SK-N-SH treated with all-trans-retinoic acid at 6 μM for 48 hours (cell line): ENCODE measurements around the gene ZDHHC20.

ENCODE experiments used
- ATAC-seq: fragments of 200-7000 bp; cut with Tn5 transposase; 3 replicates; pipeline ENCODE4 v1.9.1; 2020; ENCODE audit warnings: mild to moderate bottlenecking, moderate library complexity
- ARNTL ChIP-seq: fragments of 450-650 bp; formaldehyde crosslinking; IDR thresholded peaks from 2 replicates; pipeline ENCODE4 v1.5.0; 2020; ENCODE audit warnings: low read depth, mild to moderate bottlenecking, moderate library complexity, borderline replicate concordance
- BACH2 ChIP-seq: fragments of 250-450 bp; sonication (Bioruptor Pico); IDR thresholded peaks from 2 replicates; pipeline ENCODE4 v1.9.0; 2021; ENCODE audit warnings: mild to moderate bottlenecking, borderline replicate concordance
- CSDC2 ChIP-seq: fragments of 250-450 bp; sonication (Bioruptor Pico); IDR thresholded peaks from 2 replicates; pipeline ENCODE4 v1.5.0; 2020; ENCODE audit warnings: mild to moderate bottlenecking, moderate library complexity
- GLIS3 ChIP-seq: fragments of 250-450 bp; sonication (Bioruptor Pico); IDR thresholded peaks from 2 replicates; pipeline ENCODE4 v1.5.0; 2020; ENCODE audit warnings: mild to moderate bottlenecking, moderate library complexity
- ISL1 ChIP-seq: fragments of 250-450 bp; sonication (Bioruptor Pico); IDR thresholded peaks from 2 replicates; pipeline ENCODE4 v2.1.2; 2022; ENCODE audit warnings: mild to moderate bottlenecking, moderate library complexity
- OSR1 ChIP-seq: fragments of 250-450 bp; sonication (Bioruptor Pico); IDR thresholded peaks from 2 replicates; pipeline ENCODE4 v1.8.0; 2022; ENCODE audit warnings: moderate library complexity, mild to moderate bottlenecking, inconsistent platforms
- PATZ1 ChIP-seq: fragments of 250-450 bp; sonication (Bioruptor Pico); IDR thresholded peaks from 2 replicates; pipeline ENCODE4 v1.8.0; 2020; ENCODE audit warnings: mild to moderate bottlenecking, moderate library complexity, borderline replicate concordance
- POU6F1 ChIP-seq: fragments of 250-450 bp; sonication (Bioruptor Pico); IDR thresholded peaks from 2 replicates; pipeline ENCODE4 v1.8.0; 2021; ENCODE audit warnings: low read depth, mild to moderate bottlenecking, moderate library complexity, borderline replicate concordance
- RARB ChIP-seq: fragments of 250-450 bp; sonication (Bioruptor Pico); IDR thresholded peaks from 2 replicates; pipeline ENCODE4 v1.8.0; 2021; ENCODE audit warnings: mild to moderate bottlenecking, moderate library complexity
- SNAI2 ChIP-seq: fragments of 250-450 bp; sonication (Bioruptor Pico); IDR thresholded peaks from 2 replicates; pipeline ENCODE4 v1.5.0; 2020; ENCODE audit warnings: mild to moderate bottlenecking, moderate library complexity
- TCF4 ChIP-seq: fragments of 250-450 bp; sonication (Bioruptor Pico); IDR thresholded peaks from 2 replicates; pipeline ENCODE4 v1.8.0; 2021; ENCODE audit warnings: mild to moderate bottlenecking, moderate library complexity, borderline replicate concordance
- TOX ChIP-seq: fragments of 250-450 bp; sonication (Bioruptor Pico); IDR thresholded peaks from 2 replicates; pipeline ENCODE4 v1.8.0; 2021; ENCODE audit warnings: mild to moderate bottlenecking, moderate library complexity, borderline replicate concordance
- ZC3H10 ChIP-seq: fragments of 250-450 bp; sonication (Bioruptor Pico); IDR thresholded peaks from 2 replicates; pipeline ENCODE4 v1.5.1; 2021; ENCODE audit warnings: mild to moderate bottlenecking, moderate library complexity
- ZFP3 ChIP-seq: fragments of 250-450 bp; sonication (Bioruptor Pico); IDR thresholded peaks from 2 replicates; pipeline ENCODE4 v1.5.0; 2020; ENCODE audit warnings: mild to moderate bottlenecking, moderate library complexity
- ZFP30 ChIP-seq: fragments of 450-650 bp; formaldehyde crosslinking; IDR thresholded peaks from 2 replicates; pipeline ENCODE4 v1.5.0; 2022; ENCODE audit warnings: mild to moderate bottlenecking, moderate library complexity
- ZNF565 ChIP-seq: fragments of 450-650 bp; formaldehyde crosslinking; conservative IDR thresholded peaks from 2 replicates; pipeline ENCODE4 v1.5.0; 2020; ENCODE audit warnings: low read depth, mild to moderate bottlenecking, moderate library complexity
- ZNF70 ChIP-seq: fragments of 450-650 bp; formaldehyde crosslinking; IDR thresholded peaks from 2 replicates; pipeline ENCODE4 v1.5.0; 2020; ENCODE audit warnings: mild to moderate bottlenecking, moderate library complexity
- ZNF8 ChIP-seq: fragments of 450-650 bp; formaldehyde crosslinking; IDR thresholded peaks from 2 replicates; pipeline ENCODE4 v1.5.0; 2020; ENCODE audit warnings: mild to moderate bottlenecking, moderate library complexity
- TF ChIP-seq, protein P1 (sequence below): fragments of 250-450 bp; sonication (Bioruptor Pico); IDR thresholded peaks from 2 replicates; pipeline ENCODE4 v1.5.0; 2020; ENCODE audit warnings: mild to moderate bottlenecking, moderate library complexity
- TF ChIP-seq, protein P2 (sequence below): fragments of 250-450 bp; sonication (Bioruptor Pico); IDR thresholded peaks from 2 replicates; pipeline ENCODE4 v1.5.1; 2021; ENCODE audit warnings: mild to moderate bottlenecking, moderate library complexity

ZDHHC20 gene

GRCh38 chr13:21446656-21447055, 12.4 kb downstream of the ZDHHC20 start:
- no peak for ATAC-seq
- TF ChIP-seq POU6F1 (CRISPR knock-in tag) = no peak
- TF ChIP-seq ZNF8 (CRISPR knock-in tag) = no peak
- no peak for TF ChIP-seq SNAI2 (CRISPR knock-in tag)
- no peak for TF ChIP-seq ZC3H10 (CRISPR knock-in tag)
- TF ChIP-seq CSDC2 (CRISPR knock-in tag) = no peak
- TF ChIP-seq, protein P1, sequence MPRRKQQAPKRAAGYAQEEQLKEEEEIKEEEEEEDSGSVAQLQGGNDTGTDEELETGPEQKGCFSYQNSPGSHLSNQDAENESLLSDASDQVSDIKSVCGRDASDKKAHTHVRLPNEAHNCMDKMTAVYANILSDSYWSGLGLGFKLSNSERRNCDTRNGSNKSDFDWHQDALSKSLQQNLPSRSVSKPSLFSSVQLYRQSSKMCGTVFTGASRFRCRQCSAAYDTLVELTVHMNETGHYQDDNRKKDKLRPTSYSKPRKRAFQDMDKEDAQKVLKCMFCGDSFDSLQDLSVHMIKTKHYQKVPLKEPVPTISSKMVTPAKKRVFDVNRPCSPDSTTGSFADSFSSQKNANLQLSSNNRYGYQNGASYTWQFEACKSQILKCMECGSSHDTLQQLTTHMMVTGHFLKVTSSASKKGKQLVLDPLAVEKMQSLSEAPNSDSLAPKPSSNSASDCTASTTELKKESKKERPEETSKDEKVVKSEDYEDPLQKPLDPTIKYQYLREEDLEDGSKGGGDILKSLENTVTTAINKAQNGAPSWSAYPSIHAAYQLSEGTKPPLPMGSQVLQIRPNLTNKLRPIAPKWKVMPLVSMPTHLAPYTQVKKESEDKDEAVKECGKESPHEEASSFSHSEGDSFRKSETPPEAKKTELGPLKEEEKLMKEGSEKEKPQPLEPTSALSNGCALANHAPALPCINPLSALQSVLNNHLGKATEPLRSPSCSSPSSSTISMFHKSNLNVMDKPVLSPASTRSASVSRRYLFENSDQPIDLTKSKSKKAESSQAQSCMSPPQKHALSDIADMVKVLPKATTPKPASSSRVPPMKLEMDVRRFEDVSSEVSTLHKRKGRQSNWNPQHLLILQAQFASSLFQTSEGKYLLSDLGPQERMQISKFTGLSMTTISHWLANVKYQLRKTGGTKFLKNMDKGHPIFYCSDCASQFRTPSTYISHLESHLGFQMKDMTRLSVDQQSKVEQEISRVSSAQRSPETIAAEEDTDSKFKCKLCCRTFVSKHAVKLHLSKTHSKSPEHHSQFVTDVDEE (CRISPR knock-in tag) = no peak
- no peak for TF ChIP-seq TOX
- no peak for TF ChIP-seq RARB (CRISPR knock-in tag)

DNA sequence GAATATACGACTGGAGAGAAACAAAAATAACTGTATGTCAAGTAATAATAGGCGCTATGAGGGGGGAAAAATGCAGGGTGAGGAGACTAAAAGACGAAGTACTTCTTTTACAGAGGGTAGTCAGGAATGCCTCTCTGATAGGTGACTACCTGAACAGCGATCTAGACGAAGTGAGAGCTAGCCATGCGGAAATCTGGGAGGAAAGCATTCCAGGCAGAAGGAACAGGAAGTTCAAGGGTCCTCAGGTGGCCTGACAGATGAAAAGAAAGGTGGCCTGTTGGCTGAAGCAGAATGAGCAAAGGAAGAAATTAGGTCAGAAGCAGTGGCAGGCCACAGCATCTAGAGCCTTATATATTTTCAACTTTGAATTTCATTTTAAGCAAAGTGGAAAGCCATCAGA, 13.3 kb downstream of the ZDHHC20 start:
- TF ChIP-seq BACH2 (CRISPR knock-in tag) = no peak
- TF ChIP-seq, protein P1 (CRISPR knock-in tag) = no peak
- no peak for TF ChIP-seq ZFP3 (CRISPR knock-in tag)
- no peak for TF ChIP-seq SNAI2 (CRISPR knock-in tag)
- no peak for TF ChIP-seq ZFP30 (CRISPR knock-in tag)
- no peak for TF ChIP-seq ARNTL (CRISPR knock-in tag)
- no peak for TF ChIP-seq TCF4 (CRISPR knock-in tag)
- TF ChIP-seq ISL1 (CRISPR knock-in tag) = no peak
- TF ChIP-seq POU6F1 (CRISPR knock-in tag) = no peak
- no peak for TF ChIP-seq PATZ1 (CRISPR knock-in tag)
- no peak for TF ChIP-seq ZNF70 (CRISPR knock-in tag)
- TF ChIP-seq, protein P2, sequence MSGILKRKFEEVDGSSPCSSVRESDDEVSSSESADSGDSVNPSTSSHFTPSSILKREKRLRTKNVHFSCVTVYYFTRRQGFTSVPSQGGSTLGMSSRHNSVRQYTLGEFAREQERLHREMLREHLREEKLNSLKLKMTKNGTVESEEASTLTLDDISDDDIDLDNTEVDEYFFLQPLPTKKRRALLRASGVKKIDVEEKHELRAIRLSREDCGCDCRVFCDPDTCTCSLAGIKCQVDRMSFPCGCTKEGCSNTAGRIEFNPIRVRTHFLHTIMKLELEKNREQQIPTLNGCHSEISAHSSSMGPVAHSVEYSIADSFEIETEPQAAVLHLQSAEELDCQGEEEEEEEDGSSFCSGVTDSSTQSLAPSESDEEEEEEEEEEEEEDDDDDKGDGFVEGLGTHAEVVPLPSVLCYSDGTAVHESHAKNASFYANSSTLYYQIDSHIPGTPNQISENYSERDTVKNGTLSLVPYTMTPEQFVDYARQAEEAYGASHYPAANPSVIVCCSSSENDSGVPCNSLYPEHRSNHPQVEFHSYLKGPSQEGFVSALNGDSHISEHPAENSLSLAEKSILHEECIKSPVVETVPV (CRISPR knock-in tag) = no peak
- TF ChIP-seq OSR1 (CRISPR knock-in tag) = no peak
- no peak for TF ChIP-seq GLIS3 (CRISPR knock-in tag)
- TF ChIP-seq RARB (CRISPR knock-in tag) = no peak
- TF ChIP-seq TOX = no peak
- TF ChIP-seq ZNF565 (CRISPR knock-in tag) = no peak
- TF ChIP-seq ZNF8 (CRISPR knock-in tag) = no peak
- no peak for ATAC-seq
